NOMO-1 treated with dmso at 0.1 percent for 144 hours (cell line): Measurements from ENCODE around the gene CNOT2.
"Not testable (repeated sequence)": the region's sequence is repeated elsewhere in the genome, so short reads cannot be mapped to it uniquely, and the experiment has no call there.

Source experiments
- DNase-seq: peaks from one replicate; lab custom pipeline; 2025; ENCODE audit not compliant: unreplicated experiment; lab: John Stamatoyannopoulos, UW

CNOT2 gene

DNA sequence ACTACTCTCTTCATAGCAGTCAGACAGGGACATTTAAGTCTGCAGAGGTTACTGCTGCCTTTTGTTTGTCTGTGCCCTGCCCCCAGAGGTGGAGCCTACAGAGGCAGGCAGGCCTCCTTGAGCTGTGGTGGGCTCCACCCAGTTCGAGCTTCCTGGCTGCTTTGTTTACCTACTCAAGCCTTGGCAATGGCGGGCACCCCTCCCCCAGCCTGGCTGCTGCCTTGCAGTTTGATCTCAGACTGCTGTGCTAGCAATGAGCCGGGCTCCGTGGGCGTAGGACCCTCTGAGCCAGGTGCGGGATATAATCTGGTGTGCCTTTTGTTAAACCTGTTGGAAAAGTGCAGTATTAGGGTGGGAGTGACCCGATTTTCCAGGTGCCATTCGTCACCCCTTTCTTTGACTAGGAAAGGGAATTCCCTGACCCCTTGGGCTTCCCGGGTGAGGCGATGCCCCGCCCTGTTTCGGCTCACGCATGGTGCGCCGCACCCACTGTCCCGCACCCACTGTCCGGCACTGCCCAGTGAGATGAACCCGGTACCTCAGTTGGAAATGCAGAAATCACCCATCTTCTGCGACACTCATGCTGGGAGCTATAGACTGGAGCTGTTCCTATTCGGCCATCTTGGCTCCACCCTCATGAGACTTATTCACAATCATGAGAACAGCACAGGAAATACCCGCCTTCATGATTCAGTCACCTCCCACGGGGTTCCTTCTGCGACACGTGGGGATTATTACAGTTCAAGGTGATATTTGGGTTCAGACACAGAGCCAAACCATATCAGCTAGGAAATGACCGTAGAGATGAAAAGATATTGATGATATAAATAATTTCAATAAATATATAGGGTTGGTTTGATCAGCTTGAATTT, 61.7 kb downstream of the CNOT2 start:
- DNase-seq, result not testable (repeated sequence)

DNA sequence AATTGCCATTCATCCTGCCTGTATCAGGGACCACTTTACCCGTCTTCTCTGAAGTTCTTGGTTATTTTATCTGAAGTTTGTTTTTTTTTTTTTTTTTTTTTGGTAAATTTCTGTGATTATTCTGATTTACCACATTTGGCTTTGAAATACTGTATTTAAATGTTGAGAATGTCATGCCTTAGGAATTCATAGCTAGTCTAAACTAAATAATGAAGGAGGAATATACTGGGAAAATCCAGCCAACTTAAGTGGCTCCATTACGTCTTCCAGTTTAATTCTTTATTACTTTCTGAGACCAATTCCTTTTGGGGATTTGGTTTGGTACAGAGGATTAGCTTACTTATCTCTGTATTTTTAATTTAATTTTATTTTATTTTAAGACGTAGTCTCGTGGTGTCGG, 62.6 kb downstream of the CNOT2 start:
- no peak for DNase-seq

DNA sequence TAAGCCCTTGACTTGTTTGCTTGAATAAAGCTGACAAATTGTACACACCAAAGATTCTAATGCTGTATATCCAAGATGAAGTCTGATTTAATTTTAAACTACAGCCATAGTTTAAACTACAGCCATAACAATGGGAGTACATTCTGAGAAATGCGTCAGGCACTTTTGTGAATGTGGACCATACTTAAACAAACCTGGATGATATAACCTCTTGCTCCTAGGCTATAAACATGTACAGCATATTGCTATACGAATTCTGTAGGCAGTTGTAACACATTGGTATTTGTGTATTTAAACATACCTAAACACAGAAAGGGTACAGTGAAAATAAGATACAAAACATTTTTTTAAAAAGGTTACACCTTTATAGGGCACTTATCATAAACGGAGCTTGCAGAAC, 63.4 kb downstream of the CNOT2 start:
- no peak for DNase-seq

GRCh38 chr12:70307868-70308267, 64.6 kb downstream of the CNOT2 start:
- DNase-seq, result no peak

- DNase-seq, result no peak
Measured at GRCh38 chr12:70309348-70309747, 66.1 kb downstream of the CNOT2 start.

GRCh38 chr12:70314145-70314544, 70.9 kb downstream of the CNOT2 start:
- DNase-seq, result no peak

- DNase-seq, result peak; percentile 36
Measured at GRCh38 chr12:70317781-70318180, 74.5 kb downstream of the CNOT2 start.

DNA sequence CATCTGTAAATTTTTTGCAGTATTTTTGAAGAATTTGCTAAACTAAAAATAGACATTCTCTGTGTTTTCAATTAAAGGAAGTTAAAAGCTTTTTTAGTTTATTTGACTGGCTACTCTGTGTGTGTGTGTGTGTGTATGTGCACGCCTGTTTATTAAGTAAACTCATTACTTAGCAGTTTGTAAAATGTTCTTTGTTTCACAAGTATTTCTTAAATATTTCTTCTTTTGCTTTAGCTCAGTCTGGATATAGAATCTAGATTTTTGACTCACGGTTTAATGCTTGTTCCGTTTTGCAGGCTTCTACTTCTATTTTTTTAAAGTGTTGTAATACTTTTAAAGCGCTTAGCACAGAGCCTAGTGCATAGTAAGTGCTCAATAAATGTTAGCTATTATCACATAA, 76.4 kb downstream of the CNOT2 start:
- DNase-seq, result no peak

DNA sequence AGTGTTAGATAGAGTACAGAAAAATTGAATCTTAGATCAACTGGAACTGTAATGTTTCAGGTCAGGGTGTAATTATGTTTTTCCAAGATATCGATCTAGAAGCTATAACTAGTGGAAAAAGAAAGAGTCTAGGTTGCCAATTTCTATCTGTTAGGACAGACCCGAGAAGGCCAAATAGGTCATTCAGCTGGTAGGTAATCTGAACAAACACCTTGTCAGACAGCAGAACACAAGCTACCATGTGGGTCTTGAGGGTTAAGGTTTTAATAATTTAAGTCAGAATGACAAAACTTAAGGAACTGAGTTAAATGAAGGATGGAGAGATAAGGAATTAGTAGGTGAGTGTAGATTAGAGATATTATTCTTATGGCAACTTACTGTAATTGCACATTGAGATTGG, 78.0 kb downstream of the CNOT2 start:
- DNase-seq, result no peak

DNA sequence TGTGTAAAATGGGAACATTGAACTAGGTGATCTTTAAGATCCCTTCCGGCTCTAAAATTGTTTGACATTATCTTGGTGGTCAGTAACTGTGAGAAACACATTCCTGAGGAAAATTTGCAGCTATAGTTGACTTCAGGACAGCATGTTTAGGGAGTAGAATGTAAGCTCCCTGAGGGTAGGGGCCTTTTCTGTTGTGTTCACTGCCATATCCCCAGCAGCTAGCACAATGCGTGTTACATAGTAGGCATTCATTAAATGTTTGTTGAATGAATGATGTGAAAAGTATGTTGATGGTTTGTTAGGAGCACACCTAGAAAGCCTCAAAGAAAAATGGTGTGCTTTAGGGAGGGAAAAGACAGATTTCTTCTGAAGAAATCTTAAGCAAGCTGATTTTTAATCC, 84.3 kb downstream of the CNOT2 start:
- DNase-seq, result no peak

GRCh38 chr12:70329728-70330127, 86.5 kb downstream of the CNOT2 start:
- no peak for DNase-seq

DNA sequence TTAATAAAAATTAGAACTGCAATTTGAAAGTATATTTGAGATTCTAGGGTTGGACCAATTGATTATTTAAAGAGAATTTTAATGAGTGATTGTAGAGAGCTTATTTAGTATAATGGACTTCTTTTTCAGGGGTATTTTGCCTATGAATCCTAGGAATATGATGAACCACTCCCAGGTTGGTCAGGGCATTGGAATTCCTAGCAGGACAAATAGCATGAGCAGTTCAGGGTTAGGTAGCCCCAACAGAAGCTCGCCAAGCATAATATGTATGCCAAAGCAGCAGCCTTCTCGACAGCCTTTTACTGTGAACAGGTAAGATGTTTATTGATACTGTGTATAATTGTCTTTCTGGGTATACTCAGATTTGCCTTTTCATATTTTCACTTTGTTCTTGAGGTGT, 86.9 kb downstream of the CNOT2 start:
- no peak for DNase-seq

GRCh38 chr12:70332236-70332635, 89.0 kb downstream of the CNOT2 start:
- DNase-seq, result no peak

DNA sequence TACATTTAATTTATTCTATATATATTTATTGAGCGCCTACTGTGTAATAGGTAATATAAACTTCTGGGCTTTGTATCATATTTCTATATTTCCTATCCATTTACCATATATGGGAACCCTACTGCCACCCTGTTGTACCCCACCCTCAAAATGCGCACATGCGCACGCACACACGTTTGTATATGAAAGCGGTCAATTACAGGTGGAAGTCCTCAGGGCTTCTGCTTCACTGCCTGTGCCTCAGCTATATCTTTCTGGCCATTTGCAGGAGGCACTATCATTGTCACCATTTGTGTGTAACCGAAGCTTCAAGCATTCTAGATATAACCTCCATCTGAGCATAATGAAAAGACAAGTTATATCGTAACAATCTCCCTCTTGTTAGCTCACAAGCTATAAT, 91.5 kb downstream of the CNOT2 start:
- no peak for DNase-seq

DNA sequence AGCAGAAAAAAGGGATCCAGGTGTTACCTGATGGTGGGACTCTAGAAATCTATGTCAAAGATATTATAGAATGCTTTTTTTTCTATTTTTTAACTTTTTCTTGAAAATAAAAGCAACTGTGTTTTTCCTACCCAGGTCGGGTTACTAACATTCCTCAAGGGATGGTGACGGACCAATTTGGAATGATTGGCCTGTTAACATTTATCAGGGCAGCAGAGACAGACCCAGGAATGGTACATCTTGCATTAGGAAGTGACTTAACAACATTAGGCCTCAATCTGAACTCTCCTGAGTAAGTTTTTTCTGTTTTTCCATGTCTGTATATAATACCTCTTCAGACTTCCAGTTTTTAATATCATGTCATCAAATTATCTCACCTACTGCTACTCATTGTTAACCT, 95.3 kb downstream of the CNOT2 start:
- no peak for DNase-seq

GRCh38 chr12:70351076-70351475, 107.8 kb downstream of the CNOT2 start:
- no peak for DNase-seq

DNA sequence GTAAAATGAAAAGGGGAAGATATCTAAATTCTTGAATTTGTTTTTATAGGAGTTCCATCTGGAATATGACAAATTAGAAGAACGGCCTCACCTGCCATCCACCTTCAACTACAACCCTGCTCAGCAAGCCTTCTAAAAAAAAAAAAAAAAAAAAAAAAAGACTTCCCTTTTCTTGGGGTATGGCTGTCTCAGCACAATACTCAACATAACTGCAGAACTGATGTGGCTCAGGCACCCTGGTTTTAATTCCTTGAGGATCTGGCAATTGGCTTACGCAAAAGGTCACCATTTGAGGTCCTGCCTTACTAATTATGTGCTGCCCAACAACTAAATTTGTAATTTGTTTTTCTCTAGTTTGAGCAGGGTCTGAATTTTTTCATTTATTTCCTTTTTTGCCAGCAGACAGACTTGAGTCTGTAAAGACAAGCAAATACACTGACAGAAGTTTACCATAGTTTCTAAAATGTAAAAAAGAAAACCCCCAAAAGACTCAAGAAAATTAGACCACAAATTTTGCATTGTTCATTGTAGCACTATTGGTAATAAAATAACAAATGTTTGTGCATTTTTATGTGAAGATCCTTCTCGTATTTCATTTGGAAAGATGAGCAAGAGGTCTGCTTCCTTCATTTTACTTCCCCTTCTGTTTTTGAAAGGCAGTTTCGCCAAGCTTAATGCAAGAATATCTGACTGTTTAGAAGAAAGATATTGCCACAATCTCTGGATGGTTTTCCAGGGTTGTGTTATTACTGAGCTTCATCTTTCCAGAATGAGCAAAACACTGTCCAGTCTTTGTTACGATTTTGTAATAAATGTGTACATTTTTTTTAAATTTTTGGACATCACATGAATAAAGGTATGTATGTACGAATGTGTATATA, 110.8 kb downstream of the CNOT2 start:
- DNase-seq, result peak; percentile 16

DNA sequence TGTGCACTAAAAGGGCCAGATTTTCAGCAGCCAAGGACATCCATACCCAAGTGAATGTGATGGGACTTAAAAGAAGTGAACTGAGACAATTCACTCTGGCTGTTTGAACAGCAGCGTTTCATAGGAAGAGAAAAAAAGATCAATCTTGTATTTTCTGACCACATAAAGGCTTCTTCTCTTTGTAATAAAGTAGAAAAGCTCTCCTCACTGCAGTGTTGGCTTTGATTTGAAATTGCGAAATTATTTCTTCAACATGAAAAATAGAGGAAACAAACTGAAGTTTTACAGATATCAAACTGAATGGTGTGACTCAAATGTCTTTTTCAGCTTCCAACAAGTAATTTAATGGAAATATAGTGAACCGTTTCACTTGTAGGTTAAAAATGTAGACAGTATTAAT, 111.6 kb downstream of the CNOT2 start:
- no peak for DNase-seq

GRCh38 chr12:70355972-70356371, 112.7 kb downstream of the CNOT2 start:
- no peak for DNase-seq

- DNase-seq, result no peak
Measured at GRCh38 chr12:70359458-70360197, 116.4 kb downstream of the CNOT2 start.

DNA sequence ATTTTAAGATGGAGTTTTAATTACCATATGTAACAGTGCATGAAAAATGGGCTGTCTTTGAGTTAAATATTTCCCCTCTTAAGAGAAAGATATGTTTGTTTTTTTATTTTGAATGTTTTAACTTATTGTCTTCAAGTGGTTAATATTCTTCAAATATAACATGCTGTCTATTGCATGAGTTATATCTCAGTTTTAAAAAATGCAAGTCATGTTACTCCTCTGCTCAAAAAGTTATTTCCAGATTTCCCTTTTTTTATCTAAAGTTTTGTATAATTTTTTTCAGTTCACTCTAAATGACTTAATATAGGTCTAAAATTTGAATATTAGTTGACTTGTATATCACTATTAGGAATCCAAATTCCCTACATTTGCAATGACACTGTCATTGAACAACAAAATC, 117.0 kb downstream of the CNOT2 start:
- DNase-seq, result no peak
